Thymus (tissue), 11 donors: ENCODE data around the gene CACTIN. TPM values are rescaled to one million over a fixed set of nuclear protein-coding genes. Genes with fewer than 3 reads are reported as not detected.

ENCODE experiments used
- DNase-seq, 9 donors: peaks; one replicate each; pipeline ENCODE4 v3.0.0-alpha.2; 2013; ENCODE audit warnings: low spot score in 9 of 9, low read depth in 6 of 9, missing footprints in 1 of 9
- H3K27ac ChIP-seq, 2 donors: one replicate each; pipeline ENCODE4 v1.5.1; 2013; ENCODE audit warnings: control low read depth in 1 of 2, low read depth in 1 of 2, low read length in 1 of 2, mild to moderate bottlenecking in 1 of 2, moderate library complexity in 1 of 2
- H3K27me3 ChIP-seq, 2 donors: one replicate each; pipeline ENCODE4 v1.5.1; 2013; ENCODE audit warnings: low read length in 1 of 2; ENCODE audit not compliant: control insufficient read depth in 2 of 2, insufficient read depth in 1 of 2
- H3K36me3 ChIP-seq, 2 donors: one replicate each; pipeline ENCODE4 v1.5.1; 2013; ENCODE audit warnings: low read length in 1 of 2, mild to moderate bottlenecking in 1 of 2, moderate library complexity in 1 of 2; ENCODE audit not compliant: control insufficient read depth in 2 of 2, insufficient read depth in 2 of 2
- H3K4me1 ChIP-seq, 2 donors: one replicate each; pipeline ENCODE4 v1.5.1; 2013; ENCODE audit warnings: low read length in 2 of 2; ENCODE audit not compliant: control insufficient read depth in 2 of 2, insufficient read depth in 2 of 2
- H3K4me3 ChIP-seq, 2 donors: one replicate each; pipeline ENCODE4 v1.5.1; 2013; ENCODE audit warnings: low read length in 2 of 2, control low read depth in 1 of 2, mild to moderate bottlenecking in 1 of 2
- H3K9me3 ChIP-seq, 2 donors: one replicate each; pipeline ENCODE4 v1.5.1; 2013; ENCODE audit warnings: low read length in 1 of 2, mild to moderate bottlenecking in 1 of 2; ENCODE audit not compliant: control insufficient read depth in 2 of 2, insufficient read depth in 1 of 2
- WGBS: extraction: QIAGEN DNeasy Blood & Tissue Kit; methylation state at CpG from one replicate; pipeline ENCODE4 v1.1.7; 2013; 5-methylcytosine and 5-hydroxymethylcytosine counted together
- polyA plus RNA-seq: library from polyadenylated mRNA; stranded (reverse); fragments of 200-250 nt; gene quantifications from one replicate; pipeline ENCODE4 v1.2.3, GENCODE V29; 2013
- total RNA-seq: library from RNA; stranded (reverse); fragments of 120-200 nt; gene quantifications from one replicate; pipeline ENCODE4 v1.2.4, GENCODE V29; 2013
- donor health status: healthy.

The CACTIN gene
- total and polyA plus RNA-seq, 2 donors, result 20.4 to 24.4 TPM

- H3K27me3 ChIP-seq, result no peaks in the 10 kb centered on the region
- H3K36me3 ChIP-seq, result peaks cover 49 to 82% of the 10 kb centered on the region in 2 donors
- peak in 2 of 9 donors; percentile 18 to 31 for DNase-seq
- peak overlapping the region in 1 of 2 donors; percentile 7 for H3K27ac ChIP-seq
- peaks cover 4 to 22% of the 10 kb centered on the region in 2 donors for H3K4me1 ChIP-seq
- H3K4me3 ChIP-seq, result no peak overlapping the region
- 74% methylated on average over 31 of the region's 31 CpGs for WGBS
- H3K9me3 ChIP-seq, result no peaks in the 10 kb centered on the region
These were observed 8.3 kb downstream of the CACTIN start for GRCh38 chr19:3618144-3618810.

- Histone ChIP-seq H3K4me1 (peaks cover 4 to 22% of the 10 kb centered on the region in 2 donors), H3K27ac (peak overlapping the region; percentile 34 to 42), H3K9me3 (no peaks in the 10 kb centered on the region), H3K4me3 (peak overlapping the region in 1 of 2 donors; percentile 8), H3K27me3 (no peaks in the 10 kb centered on the region), H3K36me3 (peaks cover 50 to 83% of the 10 kb centered on the region in 2 donors)
- DNase-seq, result peak in 4 of 9 donors; percentile 42 to 74 (median 60)
- 14% methylated on average over 19 of the region's 19 CpGs for WGBS
These were observed 9.1 kb downstream of the CACTIN start for GRCh38 chr19:3617463-3617862.

GRCh38 chr19:3615524-3616135, 11.0 kb downstream of the CACTIN start:
- Histone ChIP-seq H3K36me3 (peaks cover 52 to 83% of the 10 kb centered on the region in 2 donors), H3K4me3 (no peak overlapping the region), H3K27ac (no peak overlapping the region), H3K27me3 (no peaks in the 10 kb centered on the region), H3K4me1 (peaks cover 4 to 22% of the 10 kb centered on the region in 2 donors), H3K9me3 (no peaks in the 10 kb centered on the region)
- 94% methylated on average over 26 of the region's 26 CpGs for WGBS
- DNase-seq, result no peak

- H3K27me3 ChIP-seq, result no peaks in the 10 kb centered on the region
- H3K4me1 ChIP-seq, result peaks cover 4 to 22% of the 10 kb centered on the region in 2 donors
- H3K4me3 ChIP-seq, result no peak overlapping the region
- no peak overlapping the region for H3K27ac ChIP-seq
- WGBS, result 93% methylated on average over 18 of the region's 18 CpGs
- no peak for DNase-seq
- H3K9me3 ChIP-seq, result no peaks in the 10 kb centered on the region
- H3K36me3 ChIP-seq, result peaks cover 51 to 81% of the 10 kb centered on the region in 2 donors
These were observed 11.6 kb downstream of the CACTIN start for GRCh38 chr19:3614858-3615505.

- Histone ChIP-seq H3K27ac (no peak overlapping the region), H3K9me3 (no peaks in the 10 kb centered on the region), H3K4me1 (peaks cover 4 to 17% of the 10 kb centered on the region in 2 donors), H3K36me3 (peaks cover 47 to 76% of the 10 kb centered on the region in 2 donors), H3K27me3 (no peaks in the 10 kb centered on the region), H3K4me3 (no peak overlapping the region)
- DNase-seq, result no peak
- WGBS, result 97% methylated on average over 39 of the region's 39 CpGs
These were observed 12.6 kb downstream of the CACTIN start for GRCh38 chr19:3613818-3614661.

DNA sequence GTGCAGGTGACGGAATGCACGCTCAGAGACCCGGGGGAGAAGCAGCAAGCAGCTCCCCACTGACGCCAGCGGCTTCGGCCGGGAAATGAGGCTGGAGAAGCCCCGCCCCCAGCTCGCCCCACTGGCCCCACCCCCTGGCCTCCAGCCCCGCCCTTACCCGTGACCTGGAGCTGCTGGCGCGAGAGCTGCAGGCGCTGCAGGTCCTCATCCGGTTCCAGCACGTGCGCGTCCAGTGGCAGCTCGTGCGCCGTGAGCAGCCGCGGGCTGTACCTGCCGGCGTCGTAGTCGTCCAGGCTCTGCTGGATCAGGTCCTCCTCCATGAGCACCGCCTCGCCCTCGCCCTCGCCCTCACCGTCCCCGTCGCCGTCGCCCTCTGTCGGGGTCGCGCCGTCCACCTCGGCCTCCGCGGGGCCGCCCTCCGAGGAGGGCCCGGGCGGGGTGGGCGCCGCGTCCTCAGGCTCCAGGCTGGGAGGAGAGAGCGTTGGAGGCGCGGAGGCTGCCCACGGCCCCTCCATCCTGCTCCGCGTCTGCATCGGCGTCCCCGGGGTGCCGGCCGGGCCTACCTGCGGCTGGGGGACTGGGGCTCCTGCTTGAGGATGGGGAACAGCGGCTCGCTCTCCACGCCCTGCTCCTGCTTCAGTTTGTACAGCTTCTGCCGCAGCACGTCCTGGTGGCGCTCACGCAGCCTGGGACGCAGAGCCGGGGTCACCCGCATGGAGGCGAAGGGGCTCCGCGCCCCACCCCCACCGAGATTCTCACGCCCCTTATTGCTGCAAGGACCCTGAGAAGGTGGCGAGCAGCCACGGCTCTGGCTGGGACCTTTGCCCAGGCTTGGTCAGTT, 13.5 kb downstream of the CACTIN start:
- H3K4me1 ChIP-seq, result peaks cover 6 to 23% of the 10 kb centered on the region in 2 donors
- DNase-seq, result no peak
- H3K27me3 ChIP-seq, result peaks cover 0 to 3% of the 10 kb centered on the region in 2 donors
- peaks cover 47 to 67% of the 10 kb centered on the region in 2 donors for H3K36me3 ChIP-seq
- H3K27ac ChIP-seq, result no peak overlapping the region
- H3K9me3 ChIP-seq, result peaks cover 0 to 1% of the 10 kb centered on the region in 2 donors
- WGBS, result 97% methylated on average over 79 of the region's 79 CpGs
- no peak overlapping the region for H3K4me3 ChIP-seq

GRCh38 chr19:3612330-3612729, 14.3 kb downstream of the CACTIN start:
- no peak overlapping the region for H3K4me3 ChIP-seq
- peaks cover 7 to 11% of the 10 kb centered on the region in 2 donors for H3K27me3 ChIP-seq
- peaks cover 46 to 62% of the 10 kb centered on the region in 2 donors for H3K36me3 ChIP-seq
- H3K27ac ChIP-seq, result no peak overlapping the region
- H3K4me1 ChIP-seq, result peaks cover 2 to 22% of the 10 kb centered on the region in 2 donors
- H3K9me3 ChIP-seq, result peaks cover 0 to 7% of the 10 kb centered on the region in 2 donors
- no peak for DNase-seq
- WGBS, result 98% methylated on average over 33 of the region's 33 CpGs

DNA sequence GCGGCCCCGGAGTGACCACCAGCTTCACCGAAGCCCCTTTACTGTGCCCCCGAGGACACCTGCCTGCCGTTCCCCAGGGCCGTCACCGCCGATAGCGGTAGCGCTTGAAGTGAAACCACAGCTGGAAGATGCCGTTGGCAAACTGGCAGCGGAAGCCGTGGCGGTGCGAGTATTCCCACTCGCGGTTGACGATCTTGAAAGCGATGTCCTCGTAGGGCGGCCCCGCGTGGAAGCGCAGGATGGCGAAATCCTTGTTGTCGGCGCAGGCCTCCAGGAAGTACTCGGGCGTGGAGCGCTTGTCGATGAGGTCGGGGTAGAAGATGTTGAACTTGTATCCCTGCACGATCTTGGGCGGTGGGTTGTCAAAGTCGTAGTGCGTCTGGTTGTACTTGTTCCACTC, 14.7 kb downstream of the CACTIN start:
- WGBS, result 96% methylated on average over 36 of the region's 36 CpGs
- Histone ChIP-seq H3K27me3 (peaks cover 12 to 16% of the 10 kb centered on the region in 2 donors), H3K4me3 (no peak overlapping the region), H3K9me3 (peaks cover 0 to 12% of the 10 kb centered on the region in 2 donors), H3K27ac (no peak overlapping the region), H3K4me1 (peaks cover 2 to 23% of the 10 kb centered on the region in 2 donors), H3K36me3 (peaks cover 41 to 60% of the 10 kb centered on the region in 2 donors)
- DNase-seq, result no peak
